HG02642 (cell line): ENCODE results near the gene CNN3.

ENCODE experiments used
- ATAC-seq: cut with Tn5 transposase; IDR thresholded peaks from one replicate; pipeline ENCODE4 v1.9.1; 2021; ENCODE audit warnings: mild to moderate bottlenecking; ENCODE audit not compliant: unreplicated experiment, poor library complexity

Gene CNN3

DNA sequence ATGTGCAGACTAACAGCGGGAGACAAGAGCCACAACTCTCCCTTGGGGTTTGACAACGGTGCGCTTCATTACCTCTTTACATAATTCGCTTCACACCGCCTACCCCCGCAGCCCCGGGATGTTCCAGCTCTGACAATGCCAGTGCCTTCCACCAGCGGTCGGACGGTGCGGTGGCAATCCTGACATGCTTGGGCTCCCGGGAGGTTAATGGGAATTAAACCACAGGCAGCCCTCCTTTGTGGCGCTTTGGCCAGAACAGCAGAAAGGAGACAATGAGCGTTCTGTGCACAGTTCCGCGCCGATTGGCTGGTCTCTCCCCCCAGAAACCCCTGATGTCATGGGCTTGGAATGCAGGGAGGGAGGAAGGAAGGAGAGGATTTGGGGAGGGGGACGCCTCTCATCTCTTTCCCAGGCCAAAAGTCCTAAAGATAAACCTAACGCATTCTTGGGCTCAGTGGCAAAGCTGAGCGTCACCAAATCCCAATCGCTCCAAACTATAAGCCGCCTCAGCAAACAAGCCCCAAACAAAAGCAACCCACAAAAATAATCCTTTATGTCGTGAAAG is 1.3 kb downstream of the CNN3 start:
- no peak for ATAC-seq

- ATAC-seq, result no peak
Measured at GRCh38 chr1:94925004-94925403, 1.9 kb downstream of the CNN3 start.

GRCh38 chr1:94922761-94923331 is 4.1 kb downstream of the CNN3 start:
- no peak for ATAC-seq

DNA sequence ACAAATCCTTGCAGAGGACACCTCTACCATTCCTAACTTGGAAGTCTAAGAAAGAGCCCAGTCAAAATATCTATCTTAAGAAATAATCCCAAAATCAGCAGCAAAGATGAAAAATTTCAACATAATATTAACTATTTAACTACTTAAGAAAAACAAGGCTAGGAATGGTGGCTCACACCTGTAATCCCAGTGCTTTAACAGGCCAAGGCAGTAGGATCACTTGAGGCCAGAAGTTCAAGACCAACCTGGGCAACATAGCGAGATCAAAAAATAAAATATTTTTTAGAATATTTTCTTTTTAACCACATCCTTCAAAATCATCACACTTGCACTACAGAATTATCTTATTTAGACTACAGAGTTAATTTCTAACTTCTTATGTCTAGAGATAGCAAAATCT is 4.9 kb downstream of the CNN3 start:
- ATAC-seq, result no peak

GRCh38 chr1:94920061-94920460 is 6.8 kb downstream of the CNN3 start:
- no peak for ATAC-seq

GRCh38 chr1:94919241-94920030 is 7.5 kb downstream of the CNN3 start:
- no peak for ATAC-seq

DNA sequence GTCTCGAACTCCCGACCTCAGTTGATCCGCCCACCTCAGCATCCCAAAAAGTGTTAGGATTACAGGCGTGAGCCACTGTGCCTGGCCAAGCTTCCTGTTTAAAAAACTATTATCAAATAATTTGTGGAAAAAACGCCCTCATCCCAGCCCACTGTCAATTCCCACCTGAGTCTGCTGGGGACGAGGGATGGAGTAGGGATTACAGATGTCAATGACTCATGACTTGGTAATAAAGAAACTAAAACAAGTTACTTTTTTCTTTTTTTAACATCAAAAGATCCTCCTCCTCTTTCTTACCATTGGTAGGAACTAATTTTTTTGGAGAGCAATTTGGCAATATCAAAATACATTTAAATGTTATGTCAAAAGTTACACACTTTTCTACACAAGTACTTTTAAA is 9.7 kb downstream of the CNN3 start:
- ATAC-seq, result no peak

GRCh38 chr1:94912263-94913184 is 14.4 kb downstream of the CNN3 start:
- no peak for ATAC-seq

- no peak for ATAC-seq
Measured at GRCh38 chr1:94909486-94909885, 17.4 kb downstream of the CNN3 start.

DNA sequence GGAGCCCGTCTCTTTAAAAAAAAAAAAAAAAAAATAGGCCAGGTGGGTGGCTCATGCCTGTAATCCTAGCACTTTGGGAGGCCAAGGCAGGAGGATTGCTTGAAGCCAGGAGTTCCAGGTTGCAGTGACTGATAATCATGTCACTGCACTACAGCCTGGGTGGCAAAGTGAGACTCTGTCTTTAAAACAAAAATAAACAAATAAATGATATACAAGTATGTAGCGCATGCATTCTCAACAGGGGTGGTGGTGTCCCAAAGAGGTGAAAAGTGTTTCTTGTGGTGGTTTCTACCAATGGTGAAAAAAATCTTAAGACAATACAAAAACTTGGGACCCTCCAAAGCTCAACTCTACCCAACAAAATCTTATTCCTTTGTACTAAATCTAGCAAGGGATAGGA is 17.9 kb downstream of the CNN3 start:
- no peak for ATAC-seq

DNA sequence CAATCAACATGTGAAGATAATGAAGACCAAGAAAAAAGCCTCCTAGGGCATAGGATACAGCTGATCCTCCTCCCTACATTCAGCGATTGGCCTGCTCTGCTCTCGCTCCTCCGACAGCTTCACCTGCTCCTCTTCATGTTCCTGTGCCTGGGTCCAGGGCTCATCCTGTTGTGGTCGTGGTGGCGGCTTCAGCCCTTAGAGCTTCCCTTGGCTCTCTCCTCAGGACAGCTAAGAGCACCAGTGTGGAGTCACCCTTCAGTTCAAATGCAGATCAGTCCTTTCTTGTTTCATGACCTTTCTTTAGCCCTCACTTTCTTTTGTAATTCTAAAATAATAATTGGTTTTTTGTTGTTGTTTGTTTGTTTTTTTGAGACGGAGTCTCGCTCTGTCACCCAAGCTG is 18.7 kb downstream of the CNN3 start:
- no peak for ATAC-seq

- no peak for ATAC-seq
Measured at GRCh38 chr1:94907136-94907535, 19.8 kb downstream of the CNN3 start.

DNA sequence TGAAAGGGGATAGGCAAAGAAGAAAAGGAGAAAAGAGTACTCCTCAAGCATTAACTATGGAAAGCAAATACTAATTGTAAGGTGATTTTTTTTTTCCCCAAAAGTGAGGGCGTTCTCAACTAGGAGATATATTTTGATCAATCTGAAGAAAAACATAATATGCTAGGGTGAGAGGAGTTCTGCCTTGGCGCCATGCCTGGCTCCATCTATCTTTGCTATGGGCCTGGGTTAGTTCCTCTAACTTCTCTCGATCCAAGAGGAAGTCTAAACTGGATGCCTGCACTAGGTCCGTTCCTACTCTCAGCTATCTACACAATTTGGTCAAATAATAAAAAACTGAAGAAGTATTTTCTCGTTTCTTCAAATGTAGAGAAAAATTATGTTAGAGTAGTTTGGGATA is 20.5 kb downstream of the CNN3 start:
- no peak for ATAC-seq

GRCh38 chr1:94905207-94905606 is 21.7 kb downstream of the CNN3 start:
- ATAC-seq, result no peak

DNA sequence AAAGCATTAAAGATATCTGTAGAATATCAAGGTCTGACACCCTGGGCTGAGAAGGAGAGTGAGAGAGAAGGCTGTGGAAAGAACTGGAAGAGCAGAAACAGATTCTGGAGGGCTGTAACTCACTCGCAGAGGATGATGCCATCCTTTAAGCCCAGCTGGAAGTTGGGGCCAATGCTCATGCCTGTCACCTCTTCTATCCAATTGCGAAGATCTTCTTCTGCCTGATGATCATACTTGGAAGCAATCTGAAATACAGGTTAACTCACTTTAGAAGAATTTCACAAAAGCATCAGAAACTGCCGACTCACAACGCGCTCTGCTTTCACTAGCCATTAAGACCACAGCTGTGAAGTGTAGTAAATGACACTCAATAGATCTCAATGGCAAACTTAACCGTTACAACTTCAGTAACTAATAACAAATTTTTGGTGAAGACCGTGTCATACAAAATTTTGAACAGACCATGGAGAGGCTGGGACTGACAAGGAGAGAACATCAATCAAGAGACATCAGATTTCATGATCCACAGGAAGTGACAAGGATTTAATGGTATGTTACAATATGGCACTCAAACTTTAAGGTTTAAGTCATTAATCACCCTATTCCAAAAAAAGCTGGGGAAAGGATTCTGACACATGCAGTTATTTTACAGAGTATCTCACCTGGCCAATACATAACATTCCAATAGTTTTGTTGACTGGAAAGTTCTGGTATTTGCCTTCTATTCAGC is 23.5 kb downstream of the CNN3 start:
- ATAC-seq, result no peak

DNA sequence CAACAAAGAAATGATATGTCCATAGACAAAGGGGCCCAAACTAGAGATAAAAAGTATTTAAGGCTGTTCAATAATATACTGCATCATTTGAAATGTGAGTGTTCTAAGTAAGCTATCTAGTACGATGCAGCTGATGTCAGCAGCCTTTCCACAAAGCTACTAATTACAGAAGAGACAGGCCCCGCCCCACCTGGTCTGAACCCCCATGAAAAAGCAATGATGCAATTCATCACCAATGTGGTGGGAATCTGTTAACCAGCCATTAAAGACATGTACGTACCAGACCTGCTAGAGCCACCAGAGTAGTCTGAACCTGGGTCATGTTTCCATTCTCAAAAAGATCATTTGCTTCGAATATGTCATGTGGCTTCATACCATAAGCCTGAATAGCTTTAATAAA is 25.1 kb downstream of the CNN3 start:
- no peak for ATAC-seq

DNA sequence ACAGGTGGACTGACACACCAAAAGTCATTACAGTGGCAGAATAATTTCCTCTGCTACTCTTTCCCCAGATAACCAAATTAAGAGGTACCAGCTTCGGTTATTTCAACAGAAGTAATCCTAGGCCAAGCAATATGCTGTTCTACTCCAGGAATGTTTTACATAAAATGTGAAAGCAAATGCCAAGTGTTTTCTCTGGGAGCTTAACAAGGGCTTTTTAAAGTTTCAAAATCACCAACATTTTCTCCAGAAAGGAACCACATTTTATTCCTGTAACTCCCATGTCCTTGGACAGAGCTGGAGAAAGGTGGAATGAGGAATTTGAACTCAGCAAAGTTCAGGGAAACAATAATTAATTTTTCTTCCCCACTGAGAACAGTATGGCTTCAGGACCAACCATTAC is 27.2 kb downstream of the CNN3 start:
- no peak for ATAC-seq

- ATAC-seq, result no peak
Measured at GRCh38 chr1:94898491-94899385, 28.2 kb downstream of the CNN3 start.

GRCh38 chr1:94895518-94895917 is 31.4 kb downstream of the CNN3 start:
- no peak for ATAC-seq
